HCT116 (cell line): ENCODE results near the gene HUS1. TPM values are rescaled to one million over a fixed set of nuclear protein-coding genes. Genes with fewer than 3 reads are reported as not detected.

Experiments used
- ATAC-seq: fragments of 200-7000 bp; cut with Tn5 transposase; 2 replicates; pipeline ENCODE4 v1.9.1; 2020; ENCODE audit warnings: mild to moderate bottlenecking, moderate library complexity
- BruUV-seq: library from RNA; stranded (reverse); fragments of 400-500 nt; replicated peaks from 2 replicates; lab custom pipeline; 2021; lab: Mats Ljungman, UMichigan
- CTCF ChIA-PET: fragments of 300-600 bp; sonication (Branson Sonifier 250); formaldehyde crosslinking; loops from one replicate; lab custom pipeline; 2021; ENCODE audit warnings: antibody characterized with exemption; lab: Charles Lee
- POLR2A ChIA-PET: fragments of 300-600, 350-600 bp; sonication (Branson Sonifier 250); formaldehyde crosslinking; loops from one replicate; lab custom pipeline; 2021; ENCODE audit warnings: antibody characterized with exemption; lab: Charles Lee
- RAD21 ChIA-PET, 2 experiments: fragments of 300-600 bp; sonication (Branson Sonifier 250); formaldehyde crosslinking; loops; one replicate each; lab custom pipeline; 2023; ENCODE audit warnings: low total read pairs in 2 of 2; ENCODE audit not compliant: uncharacterized antibody in 2 of 2, unreplicated experiment in 2 of 2, low non-redundant PET in 1 of 2; lab: Charles Lee
- DNase-seq: peaks from one replicate; pipeline ENCODE4 v3.0.0-alpha.2; 2010; ENCODE audit warnings: low read depth, low spot score
- H2AFZ ChIP-seq: fragments of 200-600 bp; shearing (Covaris generic), sonication (generic); 2 replicates; pipeline ENCODE4 v1.6.1; 2017; ENCODE audit warnings: low read depth, mixed run types, mixed read lengths, antibody characterized with exemption, low read length; ENCODE audit not compliant: poor library complexity, severe bottlenecking
- H3K27ac ChIP-seq: 2 replicates; pipeline ENCODE4 v1.5.1; 2012; ENCODE audit warnings: low read depth, low read length
- H3K27me3 ChIP-seq: fragments of 200-600 bp; sonication (generic); 2 replicates; pipeline ENCODE4 v1.6.1; 2016; ENCODE audit warnings: mixed run types, low read length, mixed read lengths; ENCODE audit not compliant: insufficient read depth
- H3K36me3 ChIP-seq, 2 experiments: fragments of 200-500 bp in 1 of 2; fragments of 200-600 bp in 1 of 2; sonication (Bioruptor generic) in 1 of 2; sonication (generic) in 1 of 2; 2 replicates each; pipeline versions ENCODE4 v1.5.1 to v1.6.1; 2014 to 2016; ENCODE audit warnings: low read length in 2 of 2, inconsistent platforms in 1 of 2, mixed read lengths in 1 of 2, mixed run types in 1 of 2; ENCODE audit not compliant: insufficient read depth in 2 of 2, control insufficient read depth in 1 of 2
- H3K4me1 ChIP-seq, 2 experiments: fragments of 200-600 bp in 1 of 2; sonication (generic) in 1 of 2; 2 replicates each; pipeline versions ENCODE4 v1.5.1 to v1.6.1; 2012 to 2017; ENCODE audit warnings: low read length in 2 of 2, inconsistent platforms in 1 of 2, mild to moderate bottlenecking in 1 of 2, mixed read lengths in 1 of 2, mixed run types in 1 of 2, moderate library complexity in 1 of 2; ENCODE audit not compliant: insufficient read depth in 2 of 2, control insufficient read depth in 1 of 2
- H3K4me2 ChIP-seq: fragments of 200-600 bp; sonication (generic); 2 replicates; pipeline ENCODE4 v1.6.1; 2017; ENCODE audit warnings: mixed run types, low read length, mixed read lengths
- H3K4me3 ChIP-seq, 2 experiments: fragments of 200-600 bp in 1 of 2; sonication (generic) in 1 of 2; replicated peaks in 1 of 2; 2 replicates each; pipeline ENCODE4 v1.5.1; 2011 to 2016; ENCODE audit warnings: low read length in 2 of 2, control low read depth in 1 of 2, low read depth in 1 of 2, mild to moderate bottlenecking in 1 of 2, mixed read lengths in 1 of 2, mixed run types in 1 of 2
- H3K79me2 ChIP-seq: fragments of 200-600 bp; sonication (generic); 2 replicates; pipeline ENCODE4 v1.6.1; 2017; ENCODE audit warnings: mild to moderate bottlenecking, mixed run types, low read length, moderate library complexity, mixed read lengths; ENCODE audit not compliant: insufficient read depth
- H3K9ac ChIP-seq: fragments of 200-600 bp; sonication (generic); 2 replicates; pipeline ENCODE4 v1.6.1; 2016; ENCODE audit warnings: low read length, mixed read lengths
- H3K9me2 ChIP-seq: fragments of 200-600 bp; sonication (generic), shearing (Covaris generic); 2 replicates; pipeline ENCODE4 v1.6.1; 2017; ENCODE audit warnings: mixed run types, mild to moderate bottlenecking, moderate library complexity; ENCODE audit not compliant: insufficient read depth
- H3K9me3 ChIP-seq, 2 experiments: fragments of 200-500 bp in 1 of 2; fragments of 200-600 bp in 1 of 2; sonication (Bioruptor generic) in 1 of 2; sonication (generic) in 1 of 2; 2 replicates each; pipeline ENCODE4 v1.6.1; 2014 to 2017; ENCODE audit warnings: low read length in 2 of 2, mixed read lengths in 2 of 2, inconsistent platforms in 1 of 2, low read depth in 1 of 2, mild to moderate bottlenecking in 1 of 2, mixed run types in 1 of 2, moderate library complexity in 1 of 2; ENCODE audit not compliant: control insufficient read depth in 1 of 2, insufficient read depth in 1 of 2
- H4K20me1 ChIP-seq: fragments of 200-600 bp; sonication (generic), shearing (Covaris generic); 2 replicates; pipeline ENCODE4 v1.6.1; 2017; ENCODE audit warnings: mixed run types, mild to moderate bottlenecking, moderate library complexity; ENCODE audit not compliant: insufficient read depth
- ATF3 ChIP-seq: IDR thresholded peaks from 2 replicates; pipeline ENCODE4 v1.6.1; 2012
- CEBPB ChIP-seq: IDR thresholded peaks from 2 replicates; pipeline ENCODE4 v1.6.1; 2012; ENCODE audit warnings: low read depth
- EGR1 ChIP-seq: IDR thresholded peaks from 2 replicates; pipeline ENCODE4 v1.6.1; 2012; ENCODE audit warnings: low read depth
- ELF1 ChIP-seq: IDR thresholded peaks from 2 replicates; pipeline ENCODE4 v1.6.1; 2012; ENCODE audit warnings: low read depth, borderline replicate concordance
- EZH2 ChIP-seq: fragments of 200-600 bp; sonication (generic); IDR thresholded peaks from 2 replicates; pipeline ENCODE4 v1.6.1; 2017; ENCODE audit warnings: antibody characterized with exemption, mixed run types
- EZH2phosphoT487 ChIP-seq: fragments of 200-600 bp; IDR thresholded peaks from 2 replicates; pipeline ENCODE4 v1.6.1; 2018; ENCODE audit warnings: antibody characterized with exemption, borderline replicate concordance
- FOSL1 ChIP-seq: IDR thresholded peaks from 2 replicates; pipeline ENCODE4 v1.6.1; 2012; ENCODE audit warnings: low read depth
- JUND ChIP-seq: IDR thresholded peaks from 2 replicates; pipeline ENCODE4 v1.6.1; 2012
- POLR2A ChIP-seq: IDR thresholded peaks from 2 replicates; pipeline ENCODE4 v1.7.0; 2011; ENCODE audit warnings: borderline replicate concordance; ENCODE audit not compliant: insufficient read depth, insufficient read length; ENCODE audit errors: extremely low read depth
- RAD21 ChIP-seq: IDR thresholded peaks from 2 replicates; pipeline ENCODE4 v1.6.1; 2012; ENCODE audit warnings: low read depth, mild to moderate bottlenecking
- REST ChIP-seq: IDR thresholded peaks from 2 replicates; pipeline ENCODE4 v1.6.1; 2012; ENCODE audit warnings: low read depth
- SIN3A ChIP-seq: IDR thresholded peaks from 2 replicates; pipeline ENCODE4 v1.6.1; 2012; ENCODE audit warnings: low read depth
- SP1 ChIP-seq: IDR thresholded peaks from 2 replicates; pipeline ENCODE4 v1.6.1; 2012; ENCODE audit warnings: low read depth
- YY1 ChIP-seq: IDR thresholded peaks from 2 replicates; pipeline ENCODE4 v1.6.1; 2011; ENCODE audit warnings: low read length, low read depth, moderate library complexity, mild to moderate bottlenecking; ENCODE audit not compliant: insufficient replicate concordance; ENCODE audit errors: extremely low read depth
- ZNF274 ChIP-seq: fragments of 200-500 bp; sonication (Bioruptor generic); IDR thresholded peaks from 2 replicates; pipeline ENCODE4 v1.6.1; 2014; ENCODE audit warnings: mild to moderate bottlenecking, low read depth, low read length, inconsistent platforms
- intact Hi-C: fragments of 100-400 bp; cut with micrococcal nuclease; formaldehyde crosslinking; loops from 2 replicates; pipeline ENCODE4 v1.10.0; 2022
- total RNA-seq: library from RNA; stranded (reverse); gene quantifications from one replicate; pipeline ENCODE4 v1.2.1, GENCODE V29; 2021; ENCODE audit not compliant: unreplicated experiment
- TF ChIP-seq, protein P1 (sequence below): IDR thresholded peaks from 2 replicates; pipeline ENCODE4 v1.6.1; 2011; ENCODE audit warnings: mild to moderate bottlenecking, low read length, moderate library complexity; ENCODE audit not compliant: insufficient replicate concordance; ENCODE audit errors: extremely low read depth
- TF ChIP-seq, protein P2 (sequence below), 3 experiments: fragments of 200-600 bp in 1 of 3; sonication (generic) in 1 of 3; IDR thresholded peaks in 2 of 3; conservative IDR thresholded peaks in 1 of 3; 2 replicates each; pipeline ENCODE4 v1.5.1; 2012 to 2017; ENCODE audit warnings: low read depth in 2 of 3, low read length in 2 of 3, antibody characterized with exemption in 1 of 3, borderline replicate concordance in 1 of 3, control low read depth in 1 of 3, mild to moderate bottlenecking in 1 of 3, mixed read lengths in 1 of 3, mixed run types in 1 of 3, moderate library complexity in 1 of 3; ENCODE audit not compliant: insufficient read depth in 1 of 3

HUS1 gene
- total RNA-seq, 1 experiment from 2014 or later, result 30.0 TPM

GRCh38 chr7:47947355-47947749, 32.1 kb downstream of the HUS1 start:
- CTCF ChIA-PET, result interaction anchor here (0.6 kb wide), 1 partner anchor 55 kb away, joined by 6 read pairs; no protein-coding TSS in a partner anchor
- DNase-seq (no peak), ATAC-seq (no peak)
- POLR2A ChIA-PET, result interaction anchor here (0.9 kb wide), 1 partner anchor 141 kb away, joined by 3 read pairs; the partner anchor contains the start of gene UPP1
- no peak overlapping the region for H3K4me2 ChIP-seq
- H2AFZ ChIP-seq, result no peak overlapping the region
- intact Hi-C loops, result loop anchor here (10.0 kb wide), 1 partner anchor 1907 kb away; no protein-coding TSS in a partner anchor
- BruUV-seq, result no TSS peak
- H3K4me1 ChIP-seq, result no peaks in the 10 kb centered on the region
- H3K27ac ChIP-seq, result no peak overlapping the region
- H4K20me1 ChIP-seq, result no peaks in the 10 kb centered on the region
- no peak for TF ChIP-seq RAD21
- no peak for TF ChIP-seq SIN3A
- TF ChIP-seq, protein P1, sequence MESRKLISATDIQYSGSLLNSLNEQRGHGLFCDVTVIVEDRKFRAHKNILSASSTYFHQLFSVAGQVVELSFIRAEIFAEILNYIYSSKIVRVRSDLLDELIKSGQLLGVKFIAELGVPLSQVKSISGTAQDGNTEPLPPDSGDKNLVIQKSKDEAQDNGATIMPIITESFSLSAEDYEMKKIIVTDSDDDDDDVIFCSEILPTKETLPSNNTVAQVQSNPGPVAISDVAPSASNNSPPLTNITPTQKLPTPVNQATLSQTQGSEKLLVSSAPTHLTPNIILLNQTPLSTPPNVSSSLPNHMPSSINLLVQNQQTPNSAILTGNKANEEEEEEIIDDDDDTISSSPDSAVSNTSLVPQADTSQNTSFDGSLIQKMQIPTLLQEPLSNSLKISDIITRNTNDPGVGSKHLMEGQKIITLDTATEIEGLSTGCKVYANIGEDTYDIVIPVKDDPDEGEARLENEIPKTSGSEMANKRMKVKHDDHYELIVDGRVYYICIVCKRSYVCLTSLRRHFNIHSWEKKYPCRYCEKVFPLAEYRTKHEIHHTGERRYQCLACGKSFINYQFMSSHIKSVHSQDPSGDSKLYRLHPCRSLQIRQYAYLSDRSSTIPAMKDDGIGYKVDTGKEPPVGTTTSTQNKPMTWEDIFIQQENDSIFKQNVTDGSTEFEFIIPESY, result no peak
- no peak for TF ChIP-seq YY1
- TF ChIP-seq, protein P2, sequence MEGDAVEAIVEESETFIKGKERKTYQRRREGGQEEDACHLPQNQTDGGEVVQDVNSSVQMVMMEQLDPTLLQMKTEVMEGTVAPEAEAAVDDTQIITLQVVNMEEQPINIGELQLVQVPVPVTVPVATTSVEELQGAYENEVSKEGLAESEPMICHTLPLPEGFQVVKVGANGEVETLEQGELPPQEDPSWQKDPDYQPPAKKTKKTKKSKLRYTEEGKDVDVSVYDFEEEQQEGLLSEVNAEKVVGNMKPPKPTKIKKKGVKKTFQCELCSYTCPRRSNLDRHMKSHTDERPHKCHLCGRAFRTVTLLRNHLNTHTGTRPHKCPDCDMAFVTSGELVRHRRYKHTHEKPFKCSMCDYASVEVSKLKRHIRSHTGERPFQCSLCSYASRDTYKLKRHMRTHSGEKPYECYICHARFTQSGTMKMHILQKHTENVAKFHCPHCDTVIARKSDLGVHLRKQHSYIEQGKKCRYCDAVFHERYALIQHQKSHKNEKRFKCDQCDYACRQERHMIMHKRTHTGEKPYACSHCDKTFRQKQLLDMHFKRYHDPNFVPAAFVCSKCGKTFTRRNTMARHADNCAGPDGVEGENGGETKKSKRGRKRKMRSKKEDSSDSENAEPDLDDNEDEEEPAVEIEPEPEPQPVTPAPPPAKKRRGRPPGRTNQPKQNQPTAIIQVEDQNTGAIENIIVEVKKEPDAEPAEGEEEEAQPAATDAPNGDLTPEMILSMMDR (IDR thresholded peaks at IDR 0.05 in 2 of 3, conservative IDR thresholded peaks at IDR 0.05 in 1 of 3; ENCODE audit: borderline replicate concordance in 1 of 3, insufficient read depth in 1 of 3, low read depth in 2 of 3, low read length in 2 of 3), result no peak
- TF ChIP-seq JUND, result no peak
- TF ChIP-seq ELF1, result no peak
- TF ChIP-seq CEBPB, result no peak
- TF ChIP-seq POLR2A, result no peak
- no peak for TF ChIP-seq EZH2
- no peak for TF ChIP-seq ATF3
- TF ChIP-seq EGR1, result no peak
- no peak for TF ChIP-seq ZNF274
- no peak for TF ChIP-seq SP1
- no peak for TF ChIP-seq FOSL1
- no peak for TF ChIP-seq REST
- TF ChIP-seq EZH2phosphoT487, result no peak
- no peaks in the 10 kb centered on the region for H3K9me2 ChIP-seq
- H3K9me3 ChIP-seq, result no peaks in the 10 kb centered on the region
- RAD21 ChIA-PET, result no interaction called here
- H3K27me3 ChIP-seq, result no peaks in the 10 kb centered on the region
- no peaks in the 10 kb centered on the region for H3K36me3 ChIP-seq
- H3K79me2 ChIP-seq, result no peaks in the 10 kb centered on the region
- no peak overlapping the region for H3K9ac ChIP-seq
- H3K4me3 ChIP-seq, result no peak overlapping the region
